Measurements from ENCODE around the gene C22orf23.

GRCh38 chr22:37911697-37912096 is 41.7 kb downstream of the C22orf23 start:
- no peak for TF ChIP-seq CTCF (IDR thresholded peaks at IDR 0.05)
- no peak for TF ChIP-seq POLR2A (IDR thresholded peaks at IDR 0.05)

All from ovary (tissue), 3 donors.